Measurements from ENCODE around the gene FOXO3. TPM values are rescaled to one million over a fixed set of nuclear protein-coding genes. Genes with fewer than 3 reads are reported as not detected.

The FOXO3 gene
- total RNA-seq, 1 donor from 2014 or later: 16.8 TPM

GRCh38 chr6:108546079-108547049 is 14.4 kb upstream of the FOXO3 start:
- DNase-seq (ENCODE audit: low read depth): no peak
- H3K4me3 ChIP-seq (ENCODE audit: low read depth, low read length): no peak overlapping the region
- no peak for TF ChIP-seq CTCF (conservative IDR thresholded peaks at IDR 0.05; ENCODE audit: low read depth, low read length)

GRCh38 chr6:108549241-108549640 is 11.5 kb upstream of the FOXO3 start:
- no peak for TF ChIP-seq CTCF (conservative IDR thresholded peaks at IDR 0.05; ENCODE audit: low read depth, low read length)

GRCh38 chr6:108549741-108550140 is 11.0 kb upstream of the FOXO3 start:
- DNase-seq (ENCODE audit: low read depth): no peak
- no peak for TF ChIP-seq CTCF (conservative IDR thresholded peaks at IDR 0.05; ENCODE audit: low read depth, low read length)
- no peak overlapping the region for H3K4me3 ChIP-seq (ENCODE audit: low read depth, low read length)

More at GRCh38 chr6:108549241-108549640, 11.5 kb upstream of the FOXO3 start:
- no peak overlapping the region for H3K4me3 ChIP-seq (ENCODE audit: low read depth, low read length)
- no peak for DNase-seq (ENCODE audit: low read depth)

- TF ChIP-seq CTCF (conservative IDR thresholded peaks at IDR 0.05; ENCODE audit: low read depth, low read length): no peak
- no peak for DNase-seq (ENCODE audit: low read depth)
- H3K4me3 ChIP-seq (ENCODE audit: low read depth, low read length): no peak overlapping the region
These were observed 10.5 kb upstream of the FOXO3 start for GRCh38 chr6:108550256-108550655.

GRCh38 chr6:108555399-108556052 is 5.2 kb upstream of the FOXO3 start:
- no peak for TF ChIP-seq CTCF (conservative IDR thresholded peaks at IDR 0.05; ENCODE audit: low read depth, low read length)
- no peak overlapping the region for H3K4me3 ChIP-seq (ENCODE audit: low read depth, low read length)
- DNase-seq (ENCODE audit: low read depth): no peak

- TF ChIP-seq CTCF (conservative IDR thresholded peaks at IDR 0.05; ENCODE audit: low read depth, low read length): no peak
- no peak for DNase-seq (ENCODE audit: low read depth)
- H3K4me3 ChIP-seq (ENCODE audit: low read depth, low read length): no peak overlapping the region
These were observed 4.5 kb upstream of the FOXO3 start for GRCh38 chr6:108556250-108556649.
